Left lung (tissue), 10 donors: ENCODE data around the gene ARMS2. TPM values are rescaled to one million over a fixed set of nuclear protein-coding genes. Genes with fewer than 3 reads are reported as not detected.

Experiments used
- ATAC-seq: fragments of 200-7000 bp; cut with Tn5 transposase; one replicate; pipeline ENCODE4 v1.9.1; 2020; ENCODE audit warnings: moderate library complexity
- DNase-seq, 4 donors: peaks; one replicate each; pipeline ENCODE4 v3.0.0-alpha.2; 2013 to 2020
- H3K27ac ChIP-seq, 2 donors: fragments of 200-600 bp; sonication (generic) in 1 of 2; one replicate each; pipeline versions ENCODE4 v1.5.0 to v1.8.0; 2020 to 2021
- H3K27me3 ChIP-seq, 2 donors: fragments of 200-600 bp; sonication (generic) in 1 of 2; one replicate each; pipeline versions ENCODE4 v1.5.0 to v1.8.0; 2020 to 2021
- H3K36me3 ChIP-seq, 2 donors: fragments of 200-600 bp; sonication (generic) in 1 of 2; one replicate each; pipeline versions ENCODE4 v1.5.0 to v1.8.0; 2020 to 2021
- H3K4me1 ChIP-seq, 2 donors: fragments of 200-600 bp; one replicate each; pipeline ENCODE4 v1.8.0; 2021
- H3K4me3 ChIP-seq, 2 donors: fragments of 200-600 bp; sonication (generic) in 1 of 2; one replicate each; pipeline versions ENCODE4 v1.5.0 to v1.8.0; 2020 to 2021; ENCODE audit warnings: mild to moderate bottlenecking in 1 of 2
- H3K9me3 ChIP-seq, 2 donors: fragments of 200-600 bp; sonication (generic) in 1 of 2; one replicate each; pipeline versions ENCODE4 v1.5.0 to v1.8.0; 2020 to 2021
- CTCF ChIP-seq, 2 donors: fragments of 200-600 bp; sonication (generic) in 1 of 2; IDR thresholded peaks; one replicate each; pipeline versions ENCODE4 v1.5.0 to v1.8.0; 2021; ENCODE audit warnings: antibody characterized with exemption in 2 of 2
- intact Hi-C, 2 donors: fragments of 100-400 bp; cut with DNase I; formaldehyde crosslinking; loops; one replicate each; pipeline versions ENCODE4 v1.11.2 to v1.14.2; 2022
- polyA plus RNA-seq, 6 donors: library from polyadenylated mRNA; unstranded; fragments of 120-200 nt; gene quantifications; one replicate each; pipeline ENCODE4 v1.2.1, GENCODE V29; 2013; ENCODE audit not compliant: insufficient read length in 6 of 6
- total RNA-seq, 2 donors: library from RNA; stranded (reverse); fragmentation: NEBNext Ultra II Directional; extraction: Animal tissue kit (Norgen Biotek cat#: 25700); gene quantifications; one replicate each; pipeline ENCODE4 v1.2.1, GENCODE V29; 2021
- donor health status: DM: no; HTN: yes; CAD: no.
- donor health status: DM: no; HTN: no; CAD: no.

ARMS2 gene
- total and polyA plus RNA-seq, 8 donors = 0.24 TPM; not detected in 7

- Histone ChIP-seq H3K27ac (no peak overlapping the region), H3K27me3 (no peaks in the 10 kb centered on the region), H3K4me3 (no peak overlapping the region), H3K9me3 (no peaks in the 10 kb centered on the region), H3K36me3 (peaks cover 0 to 1% of the 10 kb centered on the region in 2 donors), H3K4me1 (peaks cover 0 to 3% of the 10 kb centered on the region in 2 donors)
- intact Hi-C loops = no loop called here
- DNase-seq (peak in 1 of 4 donors; percentile 56), ATAC-seq (no peak)
- no peak for TF ChIP-seq CTCF (IDR thresholded peaks at IDR 0.05)
Observed at GRCh38 chr10:122503012-122503411, 48.6 kb downstream of the ARMS2 start.

- no peak overlapping the region for H3K4me3 ChIP-seq
- no peak for TF ChIP-seq CTCF (IDR thresholded peaks at IDR 0.05)
- H3K27ac ChIP-seq = no peak overlapping the region
- H3K36me3 ChIP-seq = peaks cover 0 to 9% of the 10 kb centered on the region in 2 donors
- DNase-seq (peak in 1 of 4 donors; percentile 76), ATAC-seq (no peak)
- H3K9me3 ChIP-seq = no peaks in the 10 kb centered on the region
- H3K27me3 ChIP-seq = no peaks in the 10 kb centered on the region
- peaks cover 0 to 3% of the 10 kb centered on the region in 2 donors for H3K4me1 ChIP-seq
- intact Hi-C loops = no loop called here
Observed at GRCh38 chr10:122503886-122504609, 49.6 kb downstream of the ARMS2 start.

- peaks cover 0 to 3% of the 10 kb centered on the region in 2 donors for H3K4me1 ChIP-seq
- ATAC-seq = peak; percentile 97
- intact Hi-C loops = no loop called here
- H3K36me3 ChIP-seq = peaks cover 0 to 9% of the 10 kb centered on the region in 2 donors
- H3K9me3 ChIP-seq = no peaks in the 10 kb centered on the region
- no peak overlapping the region for H3K27ac ChIP-seq
- H3K27me3 ChIP-seq = no peaks in the 10 kb centered on the region
- H3K4me3 ChIP-seq = no peak overlapping the region
- DNase-seq = peak; percentile 63 to 89 (median 86)
- no peak for TF ChIP-seq CTCF (IDR thresholded peaks at IDR 0.05)
Observed at GRCh38 chr10:122504610-122504950, 50.1 kb downstream of the ARMS2 start.

GRCh38 chr10:122505011-122505410 lies 50.6 kb downstream of the ARMS2 start:
- H3K4me1 ChIP-seq = peaks cover 0 to 3% of the 10 kb centered on the region in 2 donors
- intact Hi-C loops = no loop called here

More at GRCh38 chr10:122505011-122505410, 50.6 kb downstream of the ARMS2 start:
- ATAC-seq = no peak
- H3K36me3 ChIP-seq = peaks cover 0 to 9% of the 10 kb centered on the region in 2 donors
- no peak for TF ChIP-seq CTCF (IDR thresholded peaks at IDR 0.05)
- H3K4me3 ChIP-seq = no peak overlapping the region
- no peak overlapping the region for H3K27ac ChIP-seq
- H3K27me3 ChIP-seq = no peaks in the 10 kb centered on the region
- no peaks in the 10 kb centered on the region for H3K9me3 ChIP-seq
- no peak for DNase-seq
